Glutamatergic neuron (in vitro differentiated cells): ENCODE measurements around the gene HTRA2. TPM values are rescaled to one million over a fixed set of nuclear protein-coding genes. Genes with fewer than 3 reads are reported as not detected.
"Not testable (repeated sequence)": the region's sequence is repeated elsewhere in the genome, so short reads cannot be mapped to it uniquely, and the experiment has no call there.

Source experiments
- DNase-seq: peaks from one replicate; pipeline ENCODE4 v3.0.0; 2022
- H3K27ac Mint-ChIP-seq: one replicate; pipeline ENCODE4 v1.8.0; 2020; ENCODE audit warnings: mild to moderate bottlenecking, mixed read lengths, inconsistent platforms; ENCODE audit not compliant: unreplicated experiment
- H3K27me3 Mint-ChIP-seq: one replicate; pipeline ENCODE4 v1.8.0; 2020; ENCODE audit warnings: mild to moderate bottlenecking, moderate library complexity, mixed read lengths, inconsistent platforms; ENCODE audit not compliant: unreplicated experiment
- H3K36me3 Mint-ChIP-seq: one replicate; pipeline ENCODE4 v1.8.0; 2020; ENCODE audit warnings: mild to moderate bottlenecking, mixed read lengths, inconsistent platforms; ENCODE audit not compliant: unreplicated experiment
- H3K4me1 Mint-ChIP-seq: one replicate; pipeline ENCODE4 v1.8.0; 2020; ENCODE audit warnings: mild to moderate bottlenecking, low read depth, mixed read lengths, inconsistent platforms; ENCODE audit not compliant: unreplicated experiment
- H3K4me3 Mint-ChIP-seq: one replicate; pipeline ENCODE4 v1.8.0; 2020; ENCODE audit warnings: mild to moderate bottlenecking, mixed read lengths, inconsistent platforms; ENCODE audit not compliant: unreplicated experiment
- H3K9me3 Mint-ChIP-seq: one replicate; pipeline ENCODE4 v1.8.0; 2020; ENCODE audit warnings: mild to moderate bottlenecking, moderate library complexity, mixed read lengths, inconsistent platforms; ENCODE audit not compliant: unreplicated experiment
- total RNA-seq: library from RNA; stranded (reverse); fragmentation: NEBNext Ultra II Directional; extraction: Animal tissue kit (Norgen Biotek cat#: 25700); gene quantifications from one replicate; pipeline ENCODE4 v1.2.1, GENCODE V29; 2021; ENCODE audit not compliant: unreplicated experiment
- TF ChIP-seq, protein P1 (sequence below): fragments of 200-600 bp; sonication (generic); IDR thresholded peaks from one replicate; pipeline ENCODE4 v1.5.0; 2021; ENCODE audit not compliant: partially characterized antibody, unreplicated experiment

Gene HTRA2
- total RNA-seq, 1 donor from 2014 or later, result 46.7 TPM

DNA sequence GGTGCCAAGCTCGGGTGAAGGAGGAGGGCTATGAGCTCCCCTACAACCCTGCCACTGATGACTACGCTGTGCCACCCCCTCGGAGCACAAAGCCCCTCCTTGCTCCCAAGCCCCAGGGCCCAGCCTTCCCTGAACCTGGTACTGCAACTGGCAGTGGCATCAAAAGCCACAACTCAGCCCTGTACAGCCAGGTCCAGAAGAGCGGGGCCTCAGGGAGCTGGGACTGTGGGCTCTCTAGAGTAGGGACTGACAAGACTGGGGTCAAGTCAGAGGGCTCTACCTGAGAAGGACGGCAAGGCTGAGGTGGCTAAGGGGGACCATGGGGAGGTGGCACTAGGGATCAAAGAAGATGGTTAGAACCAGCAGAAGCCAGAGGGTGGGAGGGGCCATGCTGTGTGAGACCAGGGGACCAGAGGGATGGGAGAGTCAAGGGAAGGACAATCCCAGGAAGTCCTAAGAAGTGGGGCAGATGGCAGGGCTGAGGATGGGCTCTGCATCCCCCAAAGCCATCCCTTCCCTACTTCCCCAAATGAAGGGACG is 27.2 kb downstream of the HTRA2 start:
- no peak for DNase-seq

DNA sequence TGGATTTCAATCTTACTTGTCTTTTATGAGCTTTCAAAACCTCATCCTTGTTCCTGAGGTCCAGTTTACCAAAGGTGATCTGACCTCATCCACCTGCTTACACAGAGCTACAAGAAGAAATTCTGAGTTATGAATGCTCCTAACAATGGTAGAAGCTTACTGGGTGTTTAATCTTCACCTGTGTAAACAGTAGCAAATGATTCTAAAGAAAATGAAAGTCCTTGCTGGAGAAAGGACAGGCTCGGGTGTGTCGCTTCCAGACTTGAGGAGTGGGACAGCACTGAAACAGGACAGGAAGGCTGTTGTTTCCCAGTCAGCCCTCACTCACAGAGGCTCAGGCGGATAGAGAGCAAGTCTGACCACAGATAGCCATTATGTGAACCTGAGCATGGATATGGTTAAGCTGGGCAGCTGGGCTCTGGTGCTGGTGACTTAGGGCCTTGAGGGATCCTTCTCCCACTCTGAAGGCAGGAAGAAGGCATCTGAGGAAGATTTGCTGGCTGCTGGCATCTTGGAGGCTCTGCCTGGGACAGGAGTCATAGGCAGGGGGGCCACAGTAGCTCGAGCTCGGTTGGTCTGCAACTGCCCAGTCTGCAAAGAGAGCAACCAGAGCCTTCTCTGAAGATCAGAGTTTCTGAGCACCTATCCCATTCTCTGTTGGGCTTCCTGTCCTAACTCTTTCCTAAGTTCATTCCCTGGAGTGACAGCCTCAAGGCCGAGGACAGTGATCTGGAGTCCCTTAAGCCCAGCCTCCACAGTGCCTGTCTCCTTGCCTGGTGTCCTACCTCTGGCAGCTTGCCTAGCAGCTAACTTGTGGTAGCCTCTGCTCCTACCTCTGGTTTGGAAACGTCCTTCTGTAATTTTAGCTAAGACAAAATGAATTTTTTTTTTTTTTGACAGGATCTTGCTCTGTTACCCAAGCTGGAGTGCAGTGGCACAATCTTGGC is 28.8 kb downstream of the HTRA2 start:
- Mint-ChIP-seq H3K9me3 (peaks cover 8% of the 10 kb centered on the region), H3K36me3 (no peaks in the 10 kb centered on the region), H3K4me1 (no peaks in the 10 kb centered on the region), H3K4me3 (no peak overlapping the region), H3K27me3 (peaks cover 17% of the 10 kb centered on the region), H3K27ac (no peak overlapping the region)
- no peak for DNase-seq
- TF ChIP-seq, protein P1, sequence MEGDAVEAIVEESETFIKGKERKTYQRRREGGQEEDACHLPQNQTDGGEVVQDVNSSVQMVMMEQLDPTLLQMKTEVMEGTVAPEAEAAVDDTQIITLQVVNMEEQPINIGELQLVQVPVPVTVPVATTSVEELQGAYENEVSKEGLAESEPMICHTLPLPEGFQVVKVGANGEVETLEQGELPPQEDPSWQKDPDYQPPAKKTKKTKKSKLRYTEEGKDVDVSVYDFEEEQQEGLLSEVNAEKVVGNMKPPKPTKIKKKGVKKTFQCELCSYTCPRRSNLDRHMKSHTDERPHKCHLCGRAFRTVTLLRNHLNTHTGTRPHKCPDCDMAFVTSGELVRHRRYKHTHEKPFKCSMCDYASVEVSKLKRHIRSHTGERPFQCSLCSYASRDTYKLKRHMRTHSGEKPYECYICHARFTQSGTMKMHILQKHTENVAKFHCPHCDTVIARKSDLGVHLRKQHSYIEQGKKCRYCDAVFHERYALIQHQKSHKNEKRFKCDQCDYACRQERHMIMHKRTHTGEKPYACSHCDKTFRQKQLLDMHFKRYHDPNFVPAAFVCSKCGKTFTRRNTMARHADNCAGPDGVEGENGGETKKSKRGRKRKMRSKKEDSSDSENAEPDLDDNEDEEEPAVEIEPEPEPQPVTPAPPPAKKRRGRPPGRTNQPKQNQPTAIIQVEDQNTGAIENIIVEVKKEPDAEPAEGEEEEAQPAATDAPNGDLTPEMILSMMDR, result no peak

More for the DNA sequence above, 27.2 kb downstream of the HTRA2 start:
- Mint-ChIP-seq H3K9me3 (peaks cover 9% of the 10 kb centered on the region), H3K27ac (no peak overlapping the region), H3K4me3 (no peak overlapping the region), H3K27me3 (peaks cover 23% of the 10 kb centered on the region), H3K4me1 (peaks cover 8% of the 10 kb centered on the region), H3K36me3 (peaks cover 2% of the 10 kb centered on the region)
- TF ChIP-seq, protein P1, result no peak

DNA sequence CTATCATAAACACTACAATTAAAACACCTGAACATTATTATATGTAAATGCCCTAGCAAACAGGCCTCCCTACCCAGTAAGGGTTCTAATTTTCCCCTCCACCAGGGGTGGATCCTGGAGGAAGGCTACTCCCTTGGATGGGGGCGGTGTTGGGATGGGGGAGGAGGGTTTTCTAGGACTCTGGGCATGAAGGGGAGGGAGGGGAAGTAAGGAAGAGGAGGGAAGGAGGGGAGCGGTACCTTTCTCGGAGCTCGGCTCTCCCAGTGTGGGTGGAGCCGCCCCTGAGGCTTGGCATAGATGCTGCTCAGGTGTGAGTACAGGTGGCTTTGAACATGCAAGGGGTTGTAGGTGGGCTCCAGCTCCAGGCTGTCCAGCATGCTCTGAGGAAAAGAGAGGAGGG is 30.2 kb downstream of the HTRA2 start:
- no peak overlapping the region for H3K27ac Mint-ChIP-seq
- H3K4me3 Mint-ChIP-seq, result no peak overlapping the region
- peaks cover 5% of the 10 kb centered on the region for H3K9me3 Mint-ChIP-seq
- TF ChIP-seq, protein P1, result no peak
- no peak for DNase-seq
- H3K36me3 Mint-ChIP-seq, result no peaks in the 10 kb centered on the region
- no peaks in the 10 kb centered on the region for H3K4me1 Mint-ChIP-seq
- H3K27me3 Mint-ChIP-seq, result peaks cover 17% of the 10 kb centered on the region

DNA sequence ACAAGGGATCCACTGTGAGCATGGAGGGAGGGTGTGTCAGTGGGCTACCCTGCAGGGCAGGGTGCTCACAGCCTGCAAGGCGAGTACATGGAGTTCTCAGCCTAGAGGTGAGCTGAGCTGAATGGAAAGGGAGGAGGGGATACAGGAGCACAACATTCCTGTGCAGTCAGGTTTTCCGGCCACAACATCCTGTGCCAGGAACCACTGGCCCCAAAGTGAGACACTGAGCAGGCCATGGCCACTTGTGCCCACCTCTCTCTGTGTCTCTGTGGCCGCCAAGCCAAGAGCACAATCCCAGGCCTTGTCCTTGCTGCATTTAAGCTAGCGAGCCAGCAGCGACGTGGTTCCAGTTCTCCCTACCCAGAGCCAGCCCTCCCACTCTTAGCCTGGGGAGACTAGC is 30.9 kb downstream of the HTRA2 start:
- no peaks in the 10 kb centered on the region for H3K36me3 Mint-ChIP-seq
- no peak overlapping the region for H3K4me3 Mint-ChIP-seq

DNA sequence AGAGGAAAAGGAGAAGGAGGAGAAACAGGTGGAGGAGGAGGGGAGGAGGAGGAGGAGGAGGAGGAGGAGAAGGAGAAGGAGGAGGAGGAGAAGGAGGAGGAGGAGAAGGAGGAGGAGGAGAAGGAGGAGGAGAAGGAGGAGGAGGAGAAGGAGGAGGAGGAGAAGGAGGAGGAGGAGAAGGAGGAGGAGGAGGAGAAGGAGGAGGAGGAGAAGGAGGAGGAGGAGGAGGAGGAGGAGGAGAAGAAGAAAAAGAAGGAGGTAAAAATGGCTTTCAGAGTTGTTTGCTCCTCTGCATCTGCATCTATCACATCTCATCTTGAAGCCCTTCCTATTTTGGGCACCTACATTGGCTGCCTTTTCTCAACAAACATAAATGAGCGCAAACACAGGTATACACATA is 31.3 kb downstream of the HTRA2 start:
- not testable (repeated sequence) for H3K4me1 Mint-ChIP-seq, H3K9me3 Mint-ChIP-seq, H3K36me3 Mint-ChIP-seq, H3K27ac Mint-ChIP-seq, H3K4me3 Mint-ChIP-seq, DNase-seq
- peaks cover 18% of the 10 kb centered on the region for H3K27me3 Mint-ChIP-seq

More for the DNA sequence above, 30.9 kb downstream of the HTRA2 start:
- no peak for DNase-seq
- no peaks in the 10 kb centered on the region for H3K4me1 Mint-ChIP-seq
- H3K27ac Mint-ChIP-seq, result no peak overlapping the region
- H3K27me3 Mint-ChIP-seq, result peaks cover 14% of the 10 kb centered on the region
- TF ChIP-seq, protein P1, result no peak
- H3K9me3 Mint-ChIP-seq, result peaks cover 5% of the 10 kb centered on the region
